Activated T-helper 9 cell treated with anti-CD3 and anti-CD28 coated beads, Interleukin-2, amount 50 U/mL, for 16 hours (primary cell): ENCODE data around the gene SCRT2.
"Not testable (repeated sequence)": the region's sequence is repeated elsewhere in the genome, so short reads cannot be mapped to it uniquely, and the experiment has no call there.

Source experiments
- DNase-seq: peaks from one replicate; pipeline ENCODE4 v3.0.0-alpha.2; 2020; ENCODE audit warnings: low read depth

SCRT2 gene

DNA sequence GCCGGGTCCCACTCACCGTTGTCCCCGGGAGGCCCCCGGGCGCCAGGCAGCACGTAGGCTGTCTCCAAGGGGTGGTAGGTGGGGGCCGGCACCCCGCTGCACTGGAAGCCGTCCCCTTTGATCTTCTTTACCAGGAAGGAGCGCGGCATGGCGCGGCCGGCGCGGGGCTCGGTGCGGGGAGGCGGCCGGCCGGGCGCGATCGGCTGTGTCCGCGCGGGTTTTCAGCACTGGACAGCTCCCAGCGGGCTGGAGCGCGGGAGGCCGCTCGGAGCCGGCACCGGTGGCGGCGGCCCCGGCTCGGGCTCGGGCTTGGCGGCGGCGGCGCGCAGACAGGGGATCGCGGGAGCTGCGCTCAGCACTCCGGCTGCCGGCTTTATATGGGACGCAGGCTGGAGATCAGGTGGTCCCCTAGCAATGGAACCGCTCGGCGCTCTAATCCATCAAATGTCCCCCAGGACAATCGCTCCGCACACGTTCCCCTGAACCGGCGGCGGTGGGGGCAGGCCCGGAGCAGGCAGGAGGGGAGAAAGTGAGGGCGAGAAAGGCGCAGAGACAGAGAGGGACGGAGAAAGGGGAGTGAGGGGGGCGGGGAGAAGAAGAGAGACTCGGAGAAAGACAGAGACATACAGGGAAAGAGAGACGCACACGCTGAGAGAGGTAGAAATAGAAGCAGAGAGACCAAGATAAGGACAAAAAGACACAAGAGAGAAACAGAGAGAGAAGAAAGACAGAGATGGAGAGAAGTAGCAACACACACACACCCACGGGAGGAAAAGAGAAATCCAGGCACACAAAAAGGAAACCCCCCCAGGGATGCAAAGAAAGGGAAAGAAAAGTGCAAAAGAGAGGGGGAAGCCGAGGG lies at the start of gene SCRT2:
Gene SCRT2, minus strand, starts transcription at position 350 of the 862 bp plus-strand sequence. Its CDS starts 201 bp downstream, at position 149.
- peak; percentile 43 for DNase-seq

DNA sequence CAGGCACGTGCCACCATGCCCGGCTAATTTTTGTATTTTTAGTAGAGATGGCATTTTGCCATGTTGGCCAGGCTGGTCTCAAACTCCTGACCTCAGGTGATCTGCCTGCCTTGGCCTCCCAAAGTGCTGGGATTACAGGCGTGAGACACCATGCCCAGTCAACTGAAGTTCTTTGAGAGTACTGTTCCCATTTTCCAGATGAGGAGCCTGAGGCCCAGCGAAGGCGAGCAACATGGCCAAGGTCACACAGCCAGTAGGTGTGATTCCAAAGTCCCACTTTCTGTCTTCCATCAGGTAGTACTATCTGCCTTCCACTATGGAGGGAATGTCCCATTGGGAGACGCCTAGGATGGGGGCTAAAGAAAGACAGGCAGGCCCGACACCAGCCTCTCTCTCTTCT lies 49.2 kb upstream of the SCRT2 start:
- not testable (repeated sequence) for DNase-seq

DNA sequence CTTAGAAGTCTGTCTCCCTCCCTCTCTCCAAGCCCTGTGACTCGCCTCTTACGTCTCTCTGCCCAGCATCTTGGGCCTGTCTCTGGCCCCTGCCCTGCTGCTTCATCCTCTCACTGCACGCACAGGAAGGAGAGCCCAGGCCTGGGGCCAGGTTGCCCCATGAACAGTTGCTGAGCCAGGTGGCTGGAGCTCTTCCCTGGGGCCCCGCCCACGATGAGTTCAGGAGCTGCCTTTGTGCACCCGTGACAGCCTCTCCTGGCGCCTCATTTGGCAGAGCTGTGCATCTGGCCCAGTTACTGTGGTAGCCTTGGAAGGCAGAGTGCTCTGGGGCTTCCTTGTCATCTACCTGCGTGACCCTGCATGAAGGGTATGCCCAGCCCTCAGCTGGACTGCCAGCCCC lies 48.2 kb upstream of the SCRT2 start:
- no peak for DNase-seq

DNA sequence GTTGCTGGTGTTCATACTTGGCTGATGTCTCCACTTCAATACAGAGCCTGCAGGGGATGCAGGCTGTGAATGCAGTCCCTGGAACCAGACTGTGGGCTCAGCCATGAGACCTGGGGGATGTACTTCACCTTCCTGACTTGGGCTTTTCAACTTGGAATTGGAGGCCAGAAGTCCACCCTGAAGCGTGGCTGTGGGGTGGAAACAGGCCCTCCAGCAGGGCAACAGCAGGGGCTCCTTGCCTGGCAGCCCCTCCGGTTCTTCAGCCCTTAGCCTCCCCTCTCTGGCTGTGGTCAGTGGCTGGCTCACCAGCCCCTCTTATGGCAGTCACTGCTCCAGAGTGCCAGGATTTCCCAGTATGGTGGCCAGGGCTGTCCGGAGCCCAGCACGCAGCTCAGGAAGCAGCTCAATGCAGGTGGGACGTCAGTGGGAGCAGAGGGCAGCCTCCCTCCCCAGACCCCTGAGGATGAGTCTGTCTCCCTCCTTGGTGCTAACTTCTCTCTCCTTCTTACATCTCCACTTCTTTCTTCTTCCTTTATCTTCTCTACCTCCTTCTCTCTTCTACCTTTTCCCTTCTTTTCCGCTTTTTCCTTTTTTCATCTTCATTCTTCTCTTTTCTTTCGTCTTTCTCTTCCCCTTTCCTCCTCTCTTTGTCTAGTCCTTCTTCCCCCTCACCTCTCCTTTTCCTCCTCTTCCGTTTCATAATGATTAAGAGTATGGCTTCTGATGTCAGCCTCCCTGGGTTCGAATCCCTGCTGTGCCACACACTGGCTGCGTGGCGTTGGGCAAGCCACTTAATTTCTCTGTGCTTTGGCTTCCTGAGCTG lies 47.4 kb upstream of the SCRT2 start:
- no peak for DNase-seq

DNA sequence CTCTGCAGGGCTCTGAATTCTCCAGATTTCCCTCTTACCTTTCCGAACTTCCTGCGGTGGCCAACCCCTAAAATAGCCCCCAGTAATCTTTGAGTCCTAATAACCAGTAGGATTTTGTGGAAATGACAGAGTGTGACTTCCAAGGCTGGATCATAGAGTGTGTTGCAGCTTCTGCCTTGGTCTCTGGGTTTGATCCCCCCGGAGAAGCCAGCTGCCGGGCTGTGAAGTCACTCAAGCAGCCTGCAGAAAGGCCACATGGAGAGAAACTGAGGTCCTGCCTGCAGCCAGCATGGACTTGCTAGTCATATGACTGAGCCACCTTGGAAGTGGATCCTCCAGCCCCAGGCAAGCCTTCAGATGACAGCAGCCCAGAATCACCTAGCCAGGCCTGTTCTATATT lies 46.3 kb upstream of the SCRT2 start:
- DNase-seq = no peak

DNA sequence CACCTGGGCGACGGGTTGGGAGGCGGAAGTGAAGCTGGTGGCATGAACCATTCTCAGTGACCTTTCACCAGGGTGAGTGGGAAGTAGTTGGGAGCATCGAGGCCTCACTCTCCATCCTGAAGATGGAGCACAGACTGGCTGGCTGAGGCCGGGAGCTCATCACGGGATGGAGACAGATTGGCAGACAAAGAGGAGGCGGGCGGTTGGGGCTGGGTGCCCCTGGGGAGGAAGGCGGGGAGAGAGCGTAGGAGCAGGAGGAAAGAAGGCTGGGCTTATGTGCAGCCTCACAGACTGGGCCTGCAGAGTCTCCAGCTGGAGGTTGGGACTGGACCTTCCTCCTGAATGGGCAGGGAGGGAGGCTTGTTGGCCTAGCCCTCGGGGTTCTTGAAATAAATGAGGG lies 44.2 kb upstream of the SCRT2 start:
- DNase-seq = no peak

DNA sequence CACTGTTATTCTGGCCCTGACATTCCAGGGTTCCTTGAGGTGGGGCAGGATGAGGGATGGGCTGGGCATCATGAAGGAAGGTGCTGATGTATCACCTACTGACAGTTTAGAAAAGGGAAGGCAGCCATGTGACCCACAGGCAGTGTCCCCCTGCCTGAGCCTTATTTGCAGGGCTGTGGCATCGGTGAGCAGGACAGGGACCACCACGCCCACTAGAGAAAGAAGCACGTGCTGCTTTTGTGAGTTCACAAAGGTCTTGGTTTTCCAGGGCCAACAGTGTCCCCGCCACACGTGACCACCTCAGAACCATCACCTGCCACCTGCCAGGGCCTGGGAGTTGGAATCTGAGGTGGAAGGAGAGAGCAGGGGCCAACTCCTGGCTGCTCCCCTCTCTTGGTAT lies 43.5 kb upstream of the SCRT2 start:
- no peak for DNase-seq

DNA sequence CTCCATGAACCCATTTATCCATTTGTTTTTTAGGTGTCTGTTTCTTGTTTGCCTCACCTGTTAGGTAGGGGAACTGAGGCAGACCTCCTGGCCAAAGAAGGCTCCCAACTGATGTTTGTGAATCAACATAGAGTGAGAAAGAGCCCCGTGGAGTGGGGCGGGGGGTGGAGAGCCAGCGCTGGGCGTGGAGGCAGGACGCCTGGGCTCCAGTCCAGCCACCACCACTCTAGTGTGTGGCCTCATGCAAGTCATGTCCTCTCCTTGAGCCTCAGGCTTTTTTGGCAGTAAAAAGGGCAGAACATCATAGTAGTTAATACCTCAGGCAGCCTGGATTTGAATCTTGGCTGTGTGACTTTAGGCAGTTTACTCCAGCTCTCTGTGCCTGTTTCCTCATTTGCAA lies 42.2 kb upstream of the SCRT2 start:
- no peak for DNase-seq

DNA sequence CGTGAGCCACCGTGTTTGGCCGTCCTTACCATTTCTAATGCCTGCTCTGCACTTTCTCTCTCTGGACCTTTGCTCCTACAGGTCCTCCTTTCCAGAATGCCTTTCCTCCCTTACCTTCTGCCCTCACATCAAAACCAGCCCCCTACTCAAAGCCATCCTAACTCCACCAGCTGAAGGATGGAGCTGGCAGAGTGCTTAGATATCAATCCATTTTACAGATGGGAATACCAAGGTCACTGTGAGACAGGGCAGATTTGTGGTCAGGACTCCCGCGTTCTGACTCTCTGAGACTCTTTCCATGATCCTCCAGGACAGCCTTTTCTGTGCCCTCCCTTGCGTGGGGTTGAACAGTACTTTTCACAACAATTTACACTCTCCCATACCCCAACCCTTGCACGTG lies 41.7 kb upstream of the SCRT2 start:
- DNase-seq = no peak

DNA sequence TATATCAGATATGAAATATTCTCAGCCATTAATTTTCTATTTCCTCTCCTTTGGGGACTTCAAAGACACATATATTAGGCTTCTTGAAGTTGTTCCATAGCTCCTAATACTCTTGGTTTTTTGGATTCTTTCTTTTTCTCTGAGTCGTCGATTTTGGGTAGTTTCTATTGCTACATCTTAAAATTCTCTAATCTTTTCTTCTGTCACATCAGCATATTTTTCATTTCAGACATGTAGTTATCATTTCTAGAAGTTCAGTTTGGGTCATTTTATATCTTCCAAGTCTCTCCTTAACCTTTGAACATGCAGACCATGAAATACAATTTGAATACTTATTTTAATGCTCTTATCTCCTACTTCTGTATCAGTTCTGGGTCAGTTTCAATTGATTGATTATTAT lies 38.9 kb upstream of the SCRT2 start:
- DNase-seq = no peak

DNA sequence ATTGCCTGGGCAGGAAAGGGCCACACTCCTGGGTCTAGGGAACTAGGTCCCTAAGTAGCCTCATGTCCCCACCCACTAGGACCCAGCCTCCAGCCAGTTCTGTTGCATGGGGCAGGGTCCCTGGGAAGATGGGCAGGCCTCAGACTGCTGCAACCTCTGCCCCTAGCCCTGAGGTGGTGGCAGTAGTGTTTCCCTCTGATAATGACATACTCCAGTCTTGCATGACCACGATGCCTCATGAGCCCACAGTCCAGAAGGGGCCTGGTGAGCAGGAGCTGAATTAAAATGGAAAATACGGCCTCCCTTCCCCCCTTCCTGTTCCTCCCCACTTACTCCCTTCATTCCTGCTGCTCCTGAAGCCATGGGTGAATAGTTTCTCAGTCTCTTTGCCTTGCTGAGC lies 36.0 kb upstream of the SCRT2 start:
- DNase-seq = no peak

DNA sequence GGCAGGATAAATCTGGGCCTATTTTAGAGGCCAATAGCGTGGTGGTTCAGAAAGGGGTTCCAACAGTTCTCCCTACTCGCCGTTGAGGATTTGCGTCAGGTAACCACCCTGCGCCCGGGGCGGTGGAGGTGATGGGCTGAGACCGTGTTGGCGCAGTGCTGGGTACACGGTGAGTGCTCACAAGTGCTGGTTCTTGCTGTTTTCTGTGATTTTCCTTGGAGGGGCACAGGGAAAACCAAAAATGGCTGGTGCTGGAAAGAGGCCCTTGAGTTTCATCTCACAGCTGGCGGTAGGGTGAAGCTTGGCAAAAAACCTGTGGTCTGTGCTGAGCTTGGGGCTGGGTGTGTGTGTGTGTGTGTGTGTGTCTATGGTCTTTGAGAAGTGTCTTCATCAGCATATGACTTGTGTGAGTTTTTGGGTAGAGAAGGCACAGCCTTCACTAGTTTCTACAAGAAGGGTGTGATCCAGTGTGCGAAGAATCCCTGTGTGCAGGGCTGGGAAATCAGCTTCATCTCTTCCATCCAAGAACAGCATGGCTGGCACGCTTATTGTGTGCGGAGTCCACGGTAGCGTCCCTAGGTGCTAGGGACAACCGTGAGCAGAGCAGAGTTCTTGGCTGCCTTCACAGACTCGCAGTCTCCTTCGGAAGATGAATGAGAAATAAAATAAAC lies 35.3 kb upstream of the SCRT2 start:
- DNase-seq = no peak

DNA sequence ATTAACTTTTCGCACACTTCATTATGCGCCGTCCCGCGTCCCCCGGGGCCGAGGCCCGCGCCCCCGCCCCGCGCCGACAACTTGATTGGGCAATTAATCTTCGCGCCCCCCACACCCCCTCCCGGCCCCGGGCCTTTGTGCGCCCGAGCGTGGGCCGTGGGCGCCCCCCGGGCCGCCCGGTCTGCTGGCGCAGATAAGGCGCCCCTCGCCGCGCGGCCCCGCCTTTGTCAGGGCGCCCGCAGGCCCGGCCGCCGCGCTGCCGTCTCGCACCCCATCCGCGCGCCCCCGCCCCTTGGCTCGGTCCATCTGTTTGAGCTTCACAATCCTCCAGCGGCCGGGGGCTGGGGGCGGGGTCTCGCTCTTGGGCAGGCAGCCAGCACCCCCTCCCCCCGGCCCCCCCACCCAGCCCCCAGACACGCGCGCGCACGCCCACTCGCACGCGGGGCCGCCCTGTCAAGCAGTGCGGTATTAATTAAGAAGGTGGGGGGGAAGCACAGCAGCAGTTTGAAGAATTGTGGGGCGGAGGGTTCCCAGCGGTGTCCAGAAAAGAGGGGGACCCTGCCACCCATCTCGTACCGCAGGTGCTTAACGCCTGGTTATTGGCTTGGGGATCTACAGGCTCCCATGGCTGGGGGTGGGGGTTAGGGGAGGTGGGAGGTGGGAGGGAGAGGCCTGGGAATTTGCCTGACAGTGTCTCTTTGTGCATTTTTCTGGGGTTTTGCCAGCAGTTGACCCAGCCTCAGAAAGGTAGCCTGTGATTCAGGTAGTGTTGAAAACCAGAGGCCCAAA lies 34.6 kb upstream of the SCRT2 start:
- DNase-seq = no peak

DNA sequence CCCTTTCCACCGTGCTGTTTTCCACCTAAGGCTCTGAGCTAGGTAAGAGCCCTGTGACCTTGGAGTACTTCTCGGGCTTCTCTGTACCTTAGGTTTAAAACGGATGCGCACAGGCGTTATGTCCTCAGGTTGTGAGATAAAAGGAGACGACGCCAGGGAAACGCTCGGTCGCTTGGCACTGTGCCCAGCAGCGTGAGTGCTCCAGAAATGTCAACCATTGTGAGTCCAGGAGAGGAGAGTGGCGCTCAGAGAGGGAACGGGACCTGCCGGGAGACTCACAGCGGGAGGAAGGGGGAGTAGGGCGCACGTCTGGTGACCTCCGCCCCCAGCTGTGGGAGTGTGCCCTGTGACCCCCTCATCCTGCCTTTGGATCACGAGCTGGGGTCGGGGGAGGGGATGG lies 33.8 kb upstream of the SCRT2 start:
- DNase-seq = no peak

DNA sequence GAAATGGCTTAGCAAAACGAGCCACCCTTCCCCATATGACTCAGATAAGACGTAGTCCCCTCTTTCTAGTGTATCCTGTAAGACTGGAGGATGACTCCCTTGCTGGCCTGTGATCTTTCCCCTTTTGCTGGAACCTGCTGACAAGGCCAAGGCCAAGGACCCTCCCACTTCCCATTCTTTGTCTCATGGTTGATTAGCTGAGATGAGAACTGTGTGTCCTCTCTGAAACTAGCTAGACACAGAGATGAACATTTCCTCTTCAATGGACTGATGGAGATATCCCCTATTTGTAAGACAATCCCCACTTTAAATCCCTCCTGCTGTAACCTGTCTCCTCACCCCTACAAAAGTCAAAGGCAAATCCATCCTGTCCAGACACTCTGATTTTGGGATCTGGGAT lies 33.4 kb upstream of the SCRT2 start:
- no peak for DNase-seq

DNA sequence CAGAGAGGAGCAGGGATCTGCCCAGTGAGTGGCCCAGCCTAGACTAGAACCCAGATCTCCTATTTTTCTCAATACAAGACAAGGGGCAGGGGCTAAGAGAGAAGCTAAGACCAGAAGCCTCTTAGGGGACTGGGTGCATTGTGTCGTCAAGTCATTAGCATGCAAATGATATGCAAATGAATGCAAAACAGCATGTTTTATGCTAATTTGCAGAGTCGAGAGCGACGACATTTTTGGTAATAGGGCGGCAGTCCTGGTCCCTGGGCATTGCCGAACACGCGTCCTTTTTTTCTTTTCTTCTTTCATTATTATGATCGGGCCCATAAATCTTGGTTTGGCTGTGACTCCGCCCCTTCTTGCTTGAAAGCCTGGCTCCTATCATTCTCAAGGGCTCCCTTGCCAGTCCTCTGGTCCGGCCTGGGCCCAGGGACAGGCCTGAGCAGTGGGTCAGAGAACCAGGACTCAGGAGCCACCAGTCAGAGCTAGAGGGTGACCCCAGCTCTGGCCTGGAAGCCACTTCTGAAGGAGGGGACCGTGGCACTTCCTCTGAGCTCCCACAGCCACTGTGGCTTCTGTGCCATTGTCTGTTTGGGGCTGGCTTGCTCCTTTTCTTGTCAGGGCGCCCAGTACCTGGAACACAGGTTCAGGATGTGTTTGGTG lies 32.0 kb upstream of the SCRT2 start:
- no peak for DNase-seq

DNA sequence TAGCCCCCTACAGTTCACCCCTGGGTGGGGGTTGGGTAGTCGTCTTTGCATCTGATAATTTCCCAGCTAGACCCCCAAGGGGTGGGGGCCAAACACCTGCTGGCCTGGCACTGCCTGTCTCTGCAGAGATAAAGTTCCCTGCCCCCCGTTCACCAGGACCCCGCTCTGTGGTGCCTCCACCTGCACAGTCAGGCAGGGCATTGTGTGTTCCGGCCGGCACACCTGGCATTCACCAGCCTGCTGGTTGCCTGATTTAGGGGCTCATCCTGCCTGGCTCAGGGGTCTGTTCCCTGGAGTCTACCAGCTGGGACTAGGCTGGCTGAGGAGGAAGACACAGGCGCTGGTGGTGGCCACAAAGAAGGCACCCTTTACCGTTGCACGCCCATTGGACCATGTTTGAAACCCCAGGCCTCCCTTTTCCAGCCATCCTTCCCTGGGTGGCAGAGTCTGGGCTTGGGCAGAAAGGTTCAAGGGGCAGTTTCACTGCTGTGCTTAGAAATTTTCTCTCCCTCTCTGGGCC lies 30.8 kb upstream of the SCRT2 start:
- DNase-seq = no peak

DNA sequence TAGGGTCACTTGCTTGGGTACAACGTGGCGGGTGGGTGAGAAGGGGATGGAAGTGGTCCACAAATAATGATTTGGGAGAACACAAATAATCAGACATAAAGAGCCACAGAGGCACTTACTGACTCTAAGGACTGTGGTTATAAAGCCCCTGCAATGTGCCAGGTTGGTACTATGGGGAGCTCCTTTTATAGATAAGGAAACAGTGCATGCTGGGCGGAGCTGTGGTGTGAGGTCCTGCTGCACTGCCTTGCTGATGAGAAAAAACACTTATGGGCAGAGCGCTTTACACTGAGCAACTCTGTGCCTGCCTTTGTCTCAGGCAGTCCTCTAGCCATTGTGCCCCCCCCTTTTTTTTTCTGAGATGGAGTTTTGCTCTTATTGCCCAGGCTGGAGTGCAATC lies 29.1 kb upstream of the SCRT2 start:
- no peak for DNase-seq

DNA sequence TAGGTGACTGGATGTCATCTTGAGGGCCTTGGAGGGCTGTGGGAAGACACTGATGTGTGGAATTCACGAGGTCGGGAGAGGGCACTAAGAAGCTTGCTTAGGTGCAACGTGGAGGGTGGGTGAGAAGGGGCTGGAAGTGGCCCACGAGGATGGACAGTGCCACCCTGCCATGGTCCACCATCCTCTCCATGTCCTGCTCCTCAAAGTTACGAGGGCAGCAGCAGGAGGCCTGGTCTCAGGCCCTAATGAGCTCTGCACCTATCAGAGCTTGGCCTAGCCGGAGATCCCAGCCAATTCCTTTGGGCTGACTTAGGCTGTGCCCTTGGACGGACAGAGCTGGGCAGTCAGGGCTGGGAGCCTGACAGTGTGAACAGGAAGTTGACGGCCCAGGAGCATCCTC lies 27.8 kb upstream of the SCRT2 start:
- DNase-seq = no peak

DNA sequence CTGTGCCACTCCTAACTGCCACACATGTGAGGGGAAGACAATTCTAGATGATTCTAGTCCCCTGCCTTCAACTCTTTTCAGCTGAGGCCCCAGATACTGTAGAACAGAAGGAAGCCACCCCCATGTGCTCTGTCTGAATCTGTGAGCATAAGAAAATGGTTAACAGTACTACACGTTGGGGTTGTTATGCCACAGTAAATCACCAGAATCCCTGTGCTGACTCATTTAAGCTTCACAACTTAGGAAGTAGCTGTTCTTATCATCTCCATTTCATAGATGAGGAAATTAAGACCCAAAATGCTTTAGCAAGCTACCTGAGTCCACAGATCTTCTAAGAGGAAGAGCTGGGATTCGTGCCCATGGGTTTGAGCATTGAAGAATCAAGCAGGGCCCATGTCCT lies 27.4 kb upstream of the SCRT2 start:
- no peak for DNase-seq
